HCT116 (cell line): ENCODE data around the gene ZDHHC14. TPM values are rescaled to one million over a fixed set of nuclear protein-coding genes. Genes with fewer than 3 reads are reported as not detected.
A peak's percentile ranks its signal among the peaks of the same experiment; 100 is the strongest.

Experiments
- ATAC-seq: fragments of 200-7000 bp; cut with Tn5 transposase; 2 replicates; pipeline ENCODE4 v1.9.1; 2020; ENCODE audit warnings: mild to moderate bottlenecking, moderate library complexity
- BruUV-seq: library from RNA; stranded (reverse); fragments of 400-500 nt; replicated peaks from 2 replicates; lab custom pipeline; 2021; lab: Mats Ljungman, UMichigan
- CTCF ChIA-PET: fragments of 300-600 bp; sonication (Branson Sonifier 250); formaldehyde crosslinking; loops from one replicate; lab custom pipeline; 2021; ENCODE audit warnings: antibody characterized with exemption; lab: Charles Lee
- POLR2A ChIA-PET: fragments of 300-600, 350-600 bp; sonication (Branson Sonifier 250); formaldehyde crosslinking; loops from one replicate; lab custom pipeline; 2021; ENCODE audit warnings: antibody characterized with exemption; lab: Charles Lee
- RAD21 ChIA-PET, 2 experiments: fragments of 300-600 bp; sonication (Branson Sonifier 250); formaldehyde crosslinking; loops; one replicate each; lab custom pipeline; 2023; ENCODE audit warnings: low total read pairs in 2 of 2; ENCODE audit not compliant: uncharacterized antibody in 2 of 2, unreplicated experiment in 2 of 2, low non-redundant PET in 1 of 2; lab: Charles Lee
- DNase-seq: peaks from one replicate; pipeline ENCODE4 v3.0.0-alpha.2; 2010; ENCODE audit warnings: low read depth, low spot score
- H2AFZ ChIP-seq: fragments of 200-600 bp; shearing (Covaris generic), sonication (generic); 2 replicates; pipeline ENCODE4 v1.6.1; 2017; ENCODE audit warnings: low read depth, mixed run types, mixed read lengths, antibody characterized with exemption, low read length; ENCODE audit not compliant: poor library complexity, severe bottlenecking
- H3K27ac ChIP-seq: 2 replicates; pipeline ENCODE4 v1.5.1; 2012; ENCODE audit warnings: low read depth, low read length
- H3K27me3 ChIP-seq: fragments of 200-600 bp; sonication (generic); 2 replicates; pipeline ENCODE4 v1.6.1; 2016; ENCODE audit warnings: mixed run types, low read length, mixed read lengths; ENCODE audit not compliant: insufficient read depth
- H3K36me3 ChIP-seq, 2 experiments: fragments of 200-500 bp in 1 of 2; fragments of 200-600 bp in 1 of 2; sonication (Bioruptor generic) in 1 of 2; sonication (generic) in 1 of 2; 2 replicates each; pipeline versions ENCODE4 v1.5.1 to v1.6.1; 2014 to 2016; ENCODE audit warnings: low read length in 2 of 2, inconsistent platforms in 1 of 2, mixed read lengths in 1 of 2, mixed run types in 1 of 2; ENCODE audit not compliant: insufficient read depth in 2 of 2, control insufficient read depth in 1 of 2
- H3K4me1 ChIP-seq, 2 experiments: fragments of 200-600 bp in 1 of 2; sonication (generic) in 1 of 2; 2 replicates each; pipeline versions ENCODE4 v1.5.1 to v1.6.1; 2012 to 2017; ENCODE audit warnings: low read length in 2 of 2, inconsistent platforms in 1 of 2, mild to moderate bottlenecking in 1 of 2, mixed read lengths in 1 of 2, mixed run types in 1 of 2, moderate library complexity in 1 of 2; ENCODE audit not compliant: insufficient read depth in 2 of 2, control insufficient read depth in 1 of 2
- H3K4me2 ChIP-seq: fragments of 200-600 bp; sonication (generic); 2 replicates; pipeline ENCODE4 v1.6.1; 2017; ENCODE audit warnings: mixed run types, low read length, mixed read lengths
- H3K4me3 ChIP-seq, 2 experiments: fragments of 200-600 bp in 1 of 2; sonication (generic) in 1 of 2; replicated peaks in 1 of 2; 2 replicates each; pipeline ENCODE4 v1.5.1; 2011 to 2016; ENCODE audit warnings: low read length in 2 of 2, control low read depth in 1 of 2, low read depth in 1 of 2, mild to moderate bottlenecking in 1 of 2, mixed read lengths in 1 of 2, mixed run types in 1 of 2
- H3K79me2 ChIP-seq: fragments of 200-600 bp; sonication (generic); 2 replicates; pipeline ENCODE4 v1.6.1; 2017; ENCODE audit warnings: mild to moderate bottlenecking, mixed run types, low read length, moderate library complexity, mixed read lengths; ENCODE audit not compliant: insufficient read depth
- H3K9ac ChIP-seq: fragments of 200-600 bp; sonication (generic); 2 replicates; pipeline ENCODE4 v1.6.1; 2016; ENCODE audit warnings: low read length, mixed read lengths
- H3K9me2 ChIP-seq: fragments of 200-600 bp; sonication (generic), shearing (Covaris generic); 2 replicates; pipeline ENCODE4 v1.6.1; 2017; ENCODE audit warnings: mixed run types, mild to moderate bottlenecking, moderate library complexity; ENCODE audit not compliant: insufficient read depth
- H3K9me3 ChIP-seq, 2 experiments: fragments of 200-500 bp in 1 of 2; fragments of 200-600 bp in 1 of 2; sonication (Bioruptor generic) in 1 of 2; sonication (generic) in 1 of 2; 2 replicates each; pipeline ENCODE4 v1.6.1; 2014 to 2017; ENCODE audit warnings: low read length in 2 of 2, mixed read lengths in 2 of 2, inconsistent platforms in 1 of 2, low read depth in 1 of 2, mild to moderate bottlenecking in 1 of 2, mixed run types in 1 of 2, moderate library complexity in 1 of 2; ENCODE audit not compliant: control insufficient read depth in 1 of 2, insufficient read depth in 1 of 2
- H4K20me1 ChIP-seq: fragments of 200-600 bp; sonication (generic), shearing (Covaris generic); 2 replicates; pipeline ENCODE4 v1.6.1; 2017; ENCODE audit warnings: mixed run types, mild to moderate bottlenecking, moderate library complexity; ENCODE audit not compliant: insufficient read depth
- ATF3 ChIP-seq: IDR thresholded peaks from 2 replicates; pipeline ENCODE4 v1.6.1; 2012
- CBX3 ChIP-seq: IDR thresholded peaks from 2 replicates; pipeline ENCODE4 v1.6.1; 2012; ENCODE audit warnings: low read depth
- CEBPB ChIP-seq: IDR thresholded peaks from 2 replicates; pipeline ENCODE4 v1.6.1; 2012; ENCODE audit warnings: low read depth
- CTCF ChIP-seq, 3 experiments: fragments of 200-600 bp in 1 of 3; sonication (generic) in 1 of 3; IDR thresholded peaks in 2 of 3; conservative IDR thresholded peaks in 1 of 3; 2 replicates each; pipeline ENCODE4 v1.5.1; 2012 to 2017; ENCODE audit warnings: low read depth in 2 of 3, low read length in 2 of 3, antibody characterized with exemption in 1 of 3, borderline replicate concordance in 1 of 3, control low read depth in 1 of 3, mild to moderate bottlenecking in 1 of 3, mixed read lengths in 1 of 3, mixed run types in 1 of 3, moderate library complexity in 1 of 3; ENCODE audit not compliant: insufficient read depth in 1 of 3
- EGR1 ChIP-seq: IDR thresholded peaks from 2 replicates; pipeline ENCODE4 v1.6.1; 2012; ENCODE audit warnings: low read depth
- EZH2 ChIP-seq: fragments of 200-600 bp; sonication (generic); IDR thresholded peaks from 2 replicates; pipeline ENCODE4 v1.6.1; 2017; ENCODE audit warnings: antibody characterized with exemption, mixed run types
- FOSL1 ChIP-seq: IDR thresholded peaks from 2 replicates; pipeline ENCODE4 v1.6.1; 2012; ENCODE audit warnings: low read depth
- JUND ChIP-seq: IDR thresholded peaks from 2 replicates; pipeline ENCODE4 v1.6.1; 2012
- MAX ChIP-seq: IDR thresholded peaks from 2 replicates; pipeline ENCODE4 v1.6.1; 2012
- POLR2AphosphoS5 ChIP-seq: IDR thresholded peaks from 2 replicates; pipeline ENCODE4 v1.6.1; 2011; ENCODE audit warnings: mild to moderate bottlenecking, low read depth, low read length, moderate library complexity
- REST ChIP-seq: IDR thresholded peaks from 2 replicates; pipeline ENCODE4 v1.6.1; 2012; ENCODE audit warnings: low read depth
- SP1 ChIP-seq: IDR thresholded peaks from 2 replicates; pipeline ENCODE4 v1.6.1; 2012; ENCODE audit warnings: low read depth
- SRF ChIP-seq: IDR thresholded peaks from 2 replicates; pipeline ENCODE4 v1.6.1; 2012; ENCODE audit warnings: low read depth
- TCF7L2 ChIP-seq: IDR thresholded peaks from 2 replicates; pipeline ENCODE4 v1.7.0; 2011; ENCODE audit warnings: borderline replicate concordance, inconsistent platforms; ENCODE audit not compliant: insufficient read depth, insufficient read length; ENCODE audit errors: extremely low read depth
- YY1 ChIP-seq: IDR thresholded peaks from 2 replicates; pipeline ENCODE4 v1.6.1; 2011; ENCODE audit warnings: low read length, low read depth, moderate library complexity, mild to moderate bottlenecking; ENCODE audit not compliant: insufficient replicate concordance; ENCODE audit errors: extremely low read depth
- ZBTB33 ChIP-seq: IDR thresholded peaks from 2 replicates; pipeline ENCODE4 v1.6.1; 2011; ENCODE audit warnings: mild to moderate bottlenecking, low read length, moderate library complexity; ENCODE audit not compliant: insufficient replicate concordance; ENCODE audit errors: extremely low read depth
- ZFX ChIP-seq: fragments of 450-650 bp; IDR thresholded peaks from 2 replicates; pipeline ENCODE4 v1.6.1; 2017
- intact Hi-C: fragments of 100-400 bp; cut with micrococcal nuclease; formaldehyde crosslinking; loops from 2 replicates; pipeline ENCODE4 v1.10.0; 2022
- total RNA-seq: library from RNA; stranded (reverse); gene quantifications from one replicate; pipeline ENCODE4 v1.2.1, GENCODE V29; 2021; ENCODE audit not compliant: unreplicated experiment

The ZDHHC14 gene
- total RNA-seq, 1 experiment from 2014 or later = 5.3 TPM

- Histone ChIP-seq H3K27ac (peak overlapping the region; percentile 84), H3K4me1 (peaks cover 6 to 17% of the 10 kb centered on the region in 2 experiments; a peak in 3 of 4 replicates), H3K9me3 (no peaks in the 10 kb centered on the region), H3K27me3 (no peaks in the 10 kb centered on the region), H3K9me2 (no peaks in the 10 kb centered on the region), H3K4me3 (peak overlapping the region; percentile 75 to 86), H3K9ac (peak overlapping the region; percentile 76), H3K79me2 (peaks cover 19% of the 10 kb centered on the region; the same call in 1 of the 2 replicates), H2AFZ (peak overlapping the region; percentile 86), H3K4me2 (peak overlapping the region; percentile 94), H3K36me3 (no peaks in the 10 kb centered on the region), H4K20me1 (no peaks in the 10 kb centered on the region)
- peak; percentile 79 for ATAC-seq
- intact Hi-C loops = loop anchor here (5.0 kb wide), 1 partner anchor 232 kb away; no protein-coding TSS in a partner anchor
- ChIA-PET RAD21 (interaction anchor here in 1 of 2 experiments (0.6 kb wide), 1 partner anchor 42 kb away, joined by 3 read pairs; no protein-coding TSS in a partner anchor), POLR2A (interaction anchor here (1.0 to 1.8 kb wide), 3 partner anchors 9 to 56 kb away, joined by 3 to 8 read pairs (median 6); partner anchors contain the start of gene TMEM242), CTCF (interaction anchor here (0.6 to 1.4 kb wide), 2 partner anchors 11 to 65 kb away, joined by 3 read pairs; no protein-coding TSS in a partner anchor)
- no TSS peak for BruUV-seq
- DNase-seq = peak; percentile 82
- no peak for TF ChIP-seq ZBTB33
- no peak for TF ChIP-seq JUND
- TF ChIP-seq FOSL1 = no peak
- TF ChIP-seq CEBPB = no peak
- TF ChIP-seq ATF3 = no peak
- TF ChIP-seq TCF7L2 = no peak
- TF ChIP-seq CBX3 = 0 out of 2 replicates have a peak, but pooled peaks have one; percentile 24
- TF ChIP-seq POLR2AphosphoS5 = no peak; the same call in 1 of the 2 replicates
- TF ChIP-seq MAX = peak; percentile 49; the same call in 1 of the 2 replicates
- peak; percentile 27 for TF ChIP-seq YY1
- peak; percentile 54 for TF ChIP-seq SP1
- no peak for TF ChIP-seq SRF
- TF ChIP-seq EGR1 = 0 out of 2 replicates have a peak, but pooled peaks have one; percentile 16
- TF ChIP-seq ZFX = no peak; the same call in 1 of the 2 replicates
- TF ChIP-seq CTCF (IDR thresholded peaks at IDR 0.05 in 2 of 3, conservative IDR thresholded peaks at IDR 0.05 in 1 of 3; ENCODE audit: borderline replicate concordance in 1 of 3, insufficient read depth in 1 of 3, low read depth in 2 of 3, low read length in 2 of 3) = no peak
- no peak for TF ChIP-seq EZH2
- TF ChIP-seq REST = no peak
These were observed 1.1 kb upstream of the ZDHHC14 start for GRCh38 chr6:157379656-157380457.
